HG02840 (cell line): ENCODE data around the gene CDH5.
A peak's percentile ranks its signal among the peaks of the same experiment; 100 is the strongest.

Experiments
- ATAC-seq: cut with Tn5 transposase; IDR thresholded peaks from one replicate; pipeline ENCODE4 v1.9.1; 2021; ENCODE audit warnings: mild to moderate bottlenecking, moderate library complexity, moderate number of reproducible peaks; ENCODE audit not compliant: unreplicated experiment, low FRiP score

Gene CDH5

DNA sequence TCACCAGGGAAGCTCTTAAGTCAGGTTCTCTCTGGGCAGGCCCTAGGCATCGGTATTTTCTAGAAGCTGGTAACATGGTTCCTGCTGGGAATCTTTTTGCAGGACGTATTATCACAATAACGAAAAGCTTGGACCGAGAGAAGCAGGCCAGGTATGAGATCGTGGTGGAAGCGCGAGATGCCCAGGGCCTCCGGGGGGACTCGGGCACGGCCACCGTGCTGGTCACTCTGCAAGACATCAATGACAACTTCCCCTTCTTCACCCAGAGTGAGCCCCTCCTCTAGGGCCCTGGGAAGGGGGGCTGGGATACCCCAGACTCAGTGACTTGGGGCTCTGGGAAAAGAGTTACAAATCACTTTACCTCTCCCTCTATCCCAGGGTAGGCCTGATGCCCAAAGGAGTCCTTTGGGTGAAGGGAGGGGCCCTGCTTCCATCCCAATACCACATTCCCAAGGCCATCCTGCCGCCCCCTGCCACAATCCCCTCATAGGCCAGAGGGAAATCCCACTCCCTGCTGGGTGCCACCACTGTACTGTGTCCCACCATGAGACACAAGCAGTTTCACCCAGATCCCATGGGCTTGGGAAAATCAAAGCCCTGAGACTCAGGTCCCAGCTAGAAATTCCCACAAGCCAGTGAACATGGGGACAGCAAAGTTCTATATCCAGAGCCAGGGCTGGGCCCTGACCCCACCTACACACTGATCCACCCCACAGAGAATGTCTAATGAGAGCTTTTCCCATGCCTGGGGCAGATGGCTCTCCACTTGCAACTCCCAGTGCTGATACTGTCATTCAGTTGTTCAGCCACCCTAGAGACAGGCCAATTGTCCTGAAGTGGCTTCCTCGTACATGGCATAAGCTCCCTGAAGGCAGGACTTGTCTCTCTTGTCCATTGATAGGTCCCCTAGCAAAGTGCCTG lies 23.0 kb downstream of the CDH5 start:
- ATAC-seq = no peak

GRCh38 chr16:66390346-66391108 lies 24.0 kb downstream of the CDH5 start:
- no peak for ATAC-seq

DNA sequence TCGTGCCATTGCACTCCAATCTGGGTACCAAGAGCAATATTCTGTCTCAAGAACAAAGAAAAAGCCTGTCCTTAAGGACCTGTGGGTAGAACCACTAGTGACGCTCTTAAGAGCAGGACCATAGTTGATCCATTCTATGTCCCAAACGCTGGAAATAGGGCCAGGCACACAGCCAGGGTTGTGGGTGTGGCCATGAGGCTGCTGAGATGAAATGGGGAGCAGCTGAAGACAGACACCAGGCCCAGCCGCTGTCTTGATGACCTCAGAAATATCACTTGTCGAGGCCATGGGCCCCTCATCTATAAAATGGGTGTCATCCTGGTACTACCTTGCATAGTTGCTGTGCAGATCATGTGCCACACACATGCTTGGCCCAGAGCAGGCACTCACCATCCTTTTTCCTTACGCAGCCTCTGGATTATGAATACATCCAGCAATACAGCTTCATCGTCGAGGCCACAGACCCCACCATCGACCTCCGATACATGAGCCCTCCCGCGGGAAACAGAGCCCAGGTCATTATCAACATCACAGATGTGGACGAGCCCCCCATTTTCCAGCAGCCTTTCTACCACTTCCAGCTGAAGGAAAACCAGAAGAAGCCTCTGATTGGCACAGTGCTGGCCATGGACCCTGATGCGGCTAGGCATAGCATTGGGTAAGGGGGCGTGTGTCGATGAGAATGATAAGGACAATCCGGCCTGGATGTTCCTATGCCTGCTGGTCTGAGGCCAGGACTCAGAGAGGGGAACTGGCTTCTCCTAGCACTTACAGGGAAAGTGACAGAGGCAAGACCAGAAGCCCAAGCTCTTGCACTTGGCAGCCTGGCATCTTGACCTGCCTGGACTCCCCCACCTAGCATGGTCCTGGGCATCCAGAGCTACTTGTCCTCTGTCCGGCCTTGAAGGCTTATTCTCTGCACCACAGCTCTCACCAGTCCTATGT lies 25.5 kb downstream of the CDH5 start:
- ATAC-seq = no peak

DNA sequence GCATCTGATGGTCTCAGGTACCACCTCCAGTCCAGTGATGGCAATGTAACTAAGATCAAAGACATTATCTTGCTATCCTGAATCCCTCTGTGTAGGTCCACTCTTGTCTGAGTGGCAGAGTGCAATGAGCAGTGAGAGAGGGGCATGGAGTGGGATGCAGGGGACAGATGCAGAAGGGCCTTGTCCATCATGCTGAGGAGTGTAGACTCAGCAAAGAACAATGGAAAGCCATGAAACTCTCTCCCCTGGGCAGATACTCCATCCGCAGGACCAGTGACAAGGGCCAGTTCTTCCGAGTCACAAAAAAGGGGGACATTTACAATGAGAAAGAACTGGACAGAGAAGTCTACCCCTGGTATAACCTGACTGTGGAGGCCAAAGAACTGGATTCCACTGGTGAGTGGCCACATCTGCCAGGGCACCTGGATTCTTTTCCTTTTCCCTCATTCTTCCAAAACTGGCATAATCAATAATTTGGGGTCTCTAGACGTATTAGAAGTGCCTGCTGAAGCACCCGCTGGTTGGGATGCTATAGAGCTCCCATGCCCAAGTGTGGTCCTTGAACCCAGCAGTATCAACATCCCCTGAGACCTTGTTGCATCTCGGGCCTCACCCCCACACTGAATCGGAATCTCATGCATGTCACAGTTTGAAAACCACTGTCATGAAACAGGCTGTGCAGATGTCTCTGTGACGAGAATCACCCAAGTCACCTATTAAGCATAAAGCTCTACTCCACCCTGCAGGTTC lies 29.5 kb downstream of the CDH5 start:
- ATAC-seq = no peak

- ATAC-seq = no peak
Measured at GRCh38 chr16:66397736-66398433, 31.4 kb downstream of the CDH5 start.

DNA sequence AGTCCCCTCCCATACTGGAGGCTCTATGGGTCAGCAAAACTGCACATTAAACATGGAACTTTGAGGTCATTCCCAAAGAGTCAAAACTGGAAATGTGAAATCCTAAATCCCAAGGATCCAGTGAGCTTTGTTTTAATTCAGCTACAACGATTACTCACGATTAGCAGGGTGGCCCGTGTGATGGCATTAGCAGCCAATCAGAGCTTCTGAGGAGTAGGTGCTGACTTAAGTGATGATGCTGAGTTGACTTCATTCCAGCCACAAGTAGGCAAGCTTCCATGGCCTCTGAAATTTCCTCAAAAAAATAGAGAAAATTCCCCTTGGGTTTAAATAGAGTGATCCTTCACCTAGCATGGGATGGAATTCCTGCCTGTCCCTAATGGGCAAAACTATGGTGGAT lies 32.5 kb downstream of the CDH5 start:
- no peak for ATAC-seq

DNA sequence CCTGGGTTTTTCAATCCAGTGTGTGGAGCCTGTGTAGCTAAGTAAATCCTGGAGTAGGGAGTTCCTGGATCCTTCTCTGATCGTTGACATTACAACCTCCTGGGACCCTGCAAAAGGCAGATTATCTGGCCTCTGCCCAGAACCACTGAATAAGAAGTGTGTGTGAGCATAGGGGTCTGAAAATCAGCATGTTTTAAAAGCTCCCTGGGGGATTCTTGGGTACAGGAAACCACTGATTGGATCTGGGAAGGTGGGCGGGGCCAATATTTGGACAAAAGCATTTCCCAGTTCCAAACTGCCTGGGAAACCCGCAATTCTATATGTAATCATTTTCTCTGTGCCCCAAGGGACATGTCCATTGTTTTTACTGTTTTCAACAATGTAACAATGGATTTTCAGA lies 33.4 kb downstream of the CDH5 start:
- ATAC-seq = no peak

DNA sequence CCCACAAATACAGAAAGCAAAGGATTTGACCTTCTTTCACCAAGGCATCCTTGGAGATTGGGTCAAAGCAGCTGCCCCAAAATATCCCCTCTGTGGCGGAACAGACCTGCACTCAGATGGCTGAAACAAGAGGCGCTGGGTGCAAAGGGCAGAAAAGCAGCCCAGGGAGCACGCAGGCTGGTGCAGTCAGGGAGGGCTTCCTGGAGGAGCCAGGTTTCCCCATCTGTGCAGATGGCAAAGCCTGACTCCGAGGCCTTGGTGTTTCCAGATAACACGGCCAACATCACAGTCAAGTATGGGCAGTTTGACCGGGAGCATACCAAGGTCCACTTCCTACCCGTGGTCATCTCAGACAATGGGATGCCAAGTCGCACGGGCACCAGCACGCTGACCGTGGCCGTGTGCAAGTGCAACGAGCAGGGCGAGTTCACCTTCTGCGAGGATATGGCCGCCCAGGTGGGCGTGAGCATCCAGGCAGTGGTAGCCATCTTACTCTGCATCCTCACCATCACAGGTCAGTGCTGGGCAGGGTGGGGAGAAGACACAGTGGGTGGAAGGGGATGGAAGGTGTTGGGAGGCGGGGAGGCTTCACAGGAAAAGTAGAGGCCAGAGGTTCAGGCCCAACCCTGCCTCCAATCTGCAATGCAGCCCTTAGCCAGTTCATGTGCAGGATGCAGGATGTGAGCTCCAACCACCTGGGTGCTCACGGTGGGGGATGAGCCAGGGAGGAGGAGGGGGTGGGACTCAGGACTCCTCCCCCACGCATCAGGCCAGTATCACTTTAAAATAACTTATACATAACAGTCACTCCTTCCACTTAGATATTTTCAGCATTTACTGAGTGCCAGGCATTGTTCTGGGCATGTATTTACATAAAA lies 34.3 kb downstream of the CDH5 start:
- no peak for ATAC-seq

- no peak for ATAC-seq
Measured at GRCh38 chr16:66401610-66402009, 35.1 kb downstream of the CDH5 start.

GRCh38 chr16:66402166-66402565 lies 35.7 kb downstream of the CDH5 start:
- no peak for ATAC-seq

DNA sequence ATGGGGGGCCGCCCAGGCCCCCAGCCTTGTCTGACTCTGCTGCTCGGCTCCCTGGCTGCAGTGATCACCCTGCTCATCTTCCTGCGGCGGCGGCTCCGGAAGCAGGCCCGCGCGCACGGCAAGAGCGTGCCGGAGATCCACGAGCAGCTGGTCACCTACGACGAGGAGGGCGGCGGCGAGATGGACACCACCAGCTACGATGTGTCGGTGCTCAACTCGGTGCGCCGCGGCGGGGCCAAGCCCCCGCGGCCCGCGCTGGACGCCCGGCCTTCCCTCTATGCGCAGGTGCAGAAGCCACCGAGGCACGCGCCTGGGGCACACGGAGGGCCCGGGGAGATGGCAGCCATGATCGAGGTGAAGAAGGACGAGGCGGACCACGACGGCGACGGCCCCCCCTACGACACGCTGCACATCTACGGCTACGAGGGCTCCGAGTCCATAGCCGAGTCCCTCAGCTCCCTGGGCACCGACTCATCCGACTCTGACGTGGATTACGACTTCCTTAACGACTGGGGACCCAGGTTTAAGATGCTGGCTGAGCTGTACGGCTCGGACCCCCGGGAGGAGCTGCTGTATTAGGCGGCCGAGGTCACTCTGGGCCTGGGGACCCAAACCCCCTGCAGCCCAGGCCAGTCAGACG lies 36.2 kb downstream of the CDH5 start:
- no peak for ATAC-seq

DNA sequence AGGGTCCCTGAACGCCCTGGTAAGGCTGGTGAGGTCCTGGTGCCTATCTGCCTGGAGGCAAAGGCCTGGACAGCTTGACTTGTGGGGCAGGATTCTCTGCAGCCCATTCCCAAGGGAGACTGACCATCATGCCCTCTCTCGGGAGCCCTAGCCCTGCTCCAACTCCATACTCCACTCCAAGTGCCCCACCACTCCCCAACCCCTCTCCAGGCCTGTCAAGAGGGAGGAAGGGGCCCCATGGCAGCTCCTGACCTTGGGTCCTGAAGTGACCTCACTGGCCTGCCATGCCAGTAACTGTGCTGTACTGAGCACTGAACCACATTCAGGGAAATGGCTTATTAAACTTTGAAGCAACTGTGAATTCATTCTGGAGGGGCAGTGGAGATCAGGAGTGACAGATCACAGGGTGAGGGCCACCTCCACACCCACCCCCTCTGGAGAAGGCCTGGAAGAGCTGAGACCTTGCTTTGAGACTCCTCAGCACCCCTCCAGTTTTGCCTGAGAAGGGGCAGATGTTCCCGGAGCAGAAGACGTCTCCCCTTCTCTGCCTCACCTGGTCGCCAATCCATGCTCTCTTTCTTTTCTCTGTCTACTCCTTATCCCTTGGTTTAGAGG lies 37.1 kb downstream of the CDH5 start:
- ATAC-seq = no peak

DNA sequence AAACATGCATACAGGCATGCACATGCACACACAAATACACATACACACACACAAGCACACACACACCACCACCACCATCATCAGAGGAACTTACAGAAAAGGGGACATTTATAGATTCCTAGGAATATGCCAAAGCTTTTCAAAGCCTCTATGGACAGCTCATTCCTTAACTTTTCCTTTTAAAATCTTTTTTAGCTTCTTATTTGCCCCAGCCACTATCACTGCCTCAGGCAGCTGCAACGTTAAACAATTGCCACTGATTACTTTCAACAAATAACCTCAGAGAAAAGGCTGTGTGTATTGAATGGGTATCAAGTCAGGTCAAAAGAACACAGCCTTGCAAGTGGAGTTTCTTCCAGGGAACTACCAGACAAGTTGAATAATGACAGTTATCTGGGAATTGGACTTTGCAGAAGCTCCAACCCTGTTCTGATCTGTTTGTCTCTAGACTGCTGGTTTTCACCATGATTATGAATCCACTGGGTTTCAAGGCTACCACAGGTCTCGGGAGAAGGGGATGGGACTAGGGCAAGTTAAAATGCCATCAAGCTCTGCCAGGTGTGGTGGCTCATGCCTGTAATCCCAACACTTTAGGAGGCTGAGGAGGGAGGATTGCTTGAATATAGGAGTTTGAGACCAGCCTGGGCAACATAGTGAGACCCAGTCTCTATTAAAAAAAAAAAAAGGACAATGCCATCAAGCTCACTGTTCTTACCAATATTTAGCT lies 38.7 kb downstream of the CDH5 start:
- ATAC-seq = no peak

DNA sequence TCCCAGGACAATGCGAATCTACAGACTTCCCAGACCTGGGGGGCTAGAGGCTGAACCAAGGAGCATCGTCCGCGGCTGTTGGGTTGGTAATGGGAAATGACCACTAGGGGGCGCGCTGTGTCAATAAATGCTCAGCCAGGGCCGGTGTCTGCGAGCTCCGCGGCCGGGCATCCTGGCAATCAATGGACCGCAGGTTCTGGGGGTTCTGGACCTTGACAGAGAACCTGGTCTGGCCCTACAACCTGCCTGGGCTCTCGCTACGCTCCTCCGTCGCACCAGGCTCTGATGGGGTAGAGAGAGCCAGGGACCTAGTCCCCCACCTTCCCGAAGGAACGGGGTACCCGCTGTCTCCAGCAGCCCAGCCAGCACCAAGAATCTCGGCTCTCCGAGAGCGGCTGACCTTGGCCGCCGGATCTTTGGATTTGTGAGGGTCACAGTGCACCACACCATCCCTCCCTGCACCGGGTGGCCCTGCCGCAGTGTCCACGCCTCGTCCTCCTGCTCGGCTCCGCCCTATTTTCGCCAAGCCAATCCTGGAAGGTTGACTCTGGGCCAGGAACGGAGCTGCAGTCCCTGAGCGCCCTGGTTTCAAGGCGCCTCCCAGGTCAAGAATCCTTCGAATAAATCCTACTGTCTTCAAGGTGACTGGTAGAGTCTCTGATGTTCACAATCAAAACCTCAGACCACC lies 40.2 kb downstream of the CDH5 start:
- peak; percentile 83 for ATAC-seq

- no peak for ATAC-seq
Measured at GRCh38 chr16:66408163-66409048, 41.9 kb downstream of the CDH5 start.
